ENCODE results near the gene TSPAN15.

TSPAN15 gene

GRCh38 chr10:69415951-69416350, 35.3 kb upstream of the TSPAN15 start:
- no peak for DNase-seq (ENCODE audit: low read depth)
- in situ Hi-C loops (cut with HindIII; ENCODE audit: low sequenced_read_pairs) = no loop called here
- TF ChIP-seq CTCF (IDR thresholded peaks at IDR 0.05; ENCODE audit: low read depth, low read length, missing control alignments) = no peak
- no peak overlapping the region for H3K4me3 ChIP-seq (ENCODE audit: low read depth, low read length)

DNA sequence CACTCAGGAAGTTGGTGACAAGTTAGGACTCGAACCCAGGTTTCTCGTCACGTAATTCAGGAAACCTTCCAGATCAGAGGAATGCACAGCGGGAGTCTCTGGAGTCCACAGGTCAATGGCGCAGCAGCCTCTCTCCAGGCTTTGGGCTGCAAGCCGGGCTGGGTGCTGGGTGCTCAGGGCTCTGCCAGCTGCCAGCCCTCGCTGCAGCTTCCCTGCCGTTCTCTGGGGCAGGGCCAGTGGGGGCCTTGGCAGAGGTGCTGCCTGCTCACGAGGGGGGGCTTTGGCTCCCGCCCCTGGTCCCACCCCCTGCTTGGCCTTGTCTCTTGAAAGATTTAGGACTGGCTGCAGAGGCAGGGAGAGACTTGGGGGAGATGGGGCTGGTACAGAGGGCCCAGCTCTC, 34.6 kb upstream of the TSPAN15 start, which contains the start of gene TACR2:
TSS of gene TACR2 (minus strand) at position 224 of the 400 bp plus-strand sequence. CDS start 595 bp downstream, outside the sequence.
- in situ Hi-C loops (cut with HindIII; ENCODE audit: low sequenced_read_pairs) = no loop called here
- no peak for TF ChIP-seq CTCF (IDR thresholded peaks at IDR 0.05; ENCODE audit: low read depth, low read length, missing control alignments)

GRCh38 chr10:69417542-69417941, 33.7 kb upstream of the TSPAN15 start:
- H3K4me3 ChIP-seq (ENCODE audit: low read depth, low read length) = no peak overlapping the region
- DNase-seq (ENCODE audit: low read depth) = no peak
- in situ Hi-C loops (cut with HindIII; ENCODE audit: low sequenced_read_pairs) = no loop called here
- no peak for TF ChIP-seq CTCF (IDR thresholded peaks at IDR 0.05; ENCODE audit: low read depth, low read length, missing control alignments)

More for the DNA sequence above, 34.6 kb upstream of the TSPAN15 start, which contains the start of gene TACR2:
- H3K4me3 ChIP-seq (ENCODE audit: low read depth, low read length) = no peak within 1 kb of the TSS
- no peak for DNase-seq (ENCODE audit: low read depth)

DNA sequence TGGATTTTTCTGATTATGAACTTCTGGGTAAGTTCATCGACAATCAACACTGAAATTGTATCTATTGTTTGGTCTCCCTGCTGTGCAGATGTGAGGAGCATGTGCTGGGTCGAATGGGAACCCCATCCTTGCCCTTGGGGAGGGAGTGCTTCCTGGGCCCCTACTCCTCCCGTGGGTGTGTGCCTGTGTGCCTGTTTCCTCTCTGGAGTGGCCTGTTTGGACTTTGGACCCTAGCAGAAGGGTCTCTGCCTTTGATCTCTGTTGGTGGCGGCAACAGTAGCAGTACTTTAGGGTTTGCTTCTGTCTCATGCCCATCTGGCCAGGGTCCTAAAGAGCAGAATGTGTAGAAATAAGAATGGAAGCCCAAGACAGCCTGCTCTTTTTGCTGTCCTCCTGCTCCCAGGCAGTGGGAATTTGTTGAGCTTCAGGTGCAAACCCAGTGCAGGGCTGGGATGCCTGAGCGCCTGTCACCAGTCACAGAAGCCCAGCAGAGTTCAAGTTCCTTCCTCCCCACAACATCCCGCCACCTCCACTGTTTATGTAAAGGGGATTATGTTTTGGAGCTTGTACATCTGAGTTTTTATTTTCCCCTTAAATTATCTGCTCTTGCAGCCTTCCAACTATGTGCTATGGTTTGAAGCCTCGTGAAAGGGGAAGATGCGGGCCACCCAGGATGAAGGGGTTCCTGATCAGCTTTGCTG, 33.1 kb upstream of the TSPAN15 start:
- no peak for DNase-seq (ENCODE audit: low read depth)
- in situ Hi-C loops (cut with HindIII; ENCODE audit: low sequenced_read_pairs) = no loop called here
- no peak for TF ChIP-seq CTCF (IDR thresholded peaks at IDR 0.05; ENCODE audit: low read depth, low read length, missing control alignments)
- no peak overlapping the region for H3K4me3 ChIP-seq (ENCODE audit: low read depth, low read length)

DNA sequence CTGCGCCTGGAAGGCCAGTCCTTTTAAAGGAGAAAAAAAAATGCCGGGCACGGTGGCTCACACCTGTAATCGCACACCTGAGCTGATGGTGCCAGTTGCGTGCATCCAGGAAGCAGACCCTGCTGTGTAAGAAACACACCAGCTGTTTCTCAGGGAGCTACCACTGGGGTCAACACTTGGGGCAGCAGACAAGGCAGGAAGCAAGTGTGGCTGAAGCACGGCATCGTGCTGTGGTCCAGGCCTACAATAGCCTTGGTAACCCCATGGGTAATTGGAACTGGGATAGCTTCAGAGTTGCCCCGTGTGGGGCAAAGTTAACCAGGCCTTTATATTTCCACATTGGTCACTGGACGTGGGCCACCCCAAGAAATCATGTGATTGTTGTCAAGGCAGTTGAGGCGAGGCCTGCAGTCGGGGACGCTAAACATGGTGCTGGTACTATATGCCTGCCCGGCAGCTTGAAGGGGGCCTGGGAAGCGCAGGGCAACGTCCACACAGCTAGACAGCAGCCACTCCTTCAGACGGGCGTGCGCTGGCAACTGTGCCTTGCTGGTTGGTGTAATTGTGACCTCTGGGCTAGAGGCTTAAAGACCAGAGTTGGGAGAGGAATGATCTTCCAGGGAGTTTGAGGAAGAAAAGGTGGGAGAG, 32.0 kb upstream of the TSPAN15 start:
- no peak for DNase-seq (ENCODE audit: low read depth)
- no peak overlapping the region for H3K4me3 ChIP-seq (ENCODE audit: low read depth, low read length)
- in situ Hi-C loops (cut with HindIII; ENCODE audit: low sequenced_read_pairs) = no loop called here
- TF ChIP-seq CTCF (IDR thresholded peaks at IDR 0.05; ENCODE audit: low read depth, low read length, missing control alignments) = no peak

DNA sequence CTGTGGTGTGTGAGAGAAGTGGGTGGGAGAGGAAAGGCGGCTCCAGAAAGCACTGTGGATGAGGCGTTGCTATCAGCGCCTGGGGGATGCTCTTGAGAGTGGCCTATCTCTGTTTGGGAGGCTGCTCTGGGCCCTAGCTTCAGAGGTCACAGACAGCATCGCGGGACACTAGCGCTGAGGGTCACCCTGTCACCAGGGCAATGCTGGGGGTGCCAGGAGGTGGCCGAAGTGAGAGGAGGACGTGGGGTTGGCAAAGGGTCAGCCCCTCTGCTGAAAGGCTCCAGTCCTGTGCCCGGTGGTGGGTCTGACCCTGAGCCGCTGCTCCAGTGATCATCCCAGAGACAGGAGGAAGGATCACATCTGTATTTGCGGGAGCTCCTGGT, 31.5 kb upstream of the TSPAN15 start:
- no peak overlapping the region for H3K4me3 ChIP-seq (ENCODE audit: low read depth, low read length)
- no peak for DNase-seq (ENCODE audit: low read depth)
- no peak for TF ChIP-seq CTCF (IDR thresholded peaks at IDR 0.05; ENCODE audit: low read depth, low read length, missing control alignments)
- in situ Hi-C loops (cut with HindIII; ENCODE audit: low sequenced_read_pairs) = loop anchor here (5.0 kb wide), 1 partner anchor 78 kb away; no protein-coding TSS in a partner anchor

All from astrocyte of the cerebellum (primary cell).